ENCODE data around the gene KAT6B.
"Not testable (repeated sequence)": the region's sequence is repeated elsewhere in the genome, so short reads cannot be mapped to it uniquely, and the experiment has no call there.

KAT6B gene

GRCh38 chr10:74863551-74863950 lies 37.2 kb downstream of the KAT6B start:
- Mint-ChIP-seq H3K4me1 (peaks cover 33% of the 10 kb centered on the region), H3K27ac (no peak overlapping the region), H3K9me3 (no peaks in the 10 kb centered on the region), H3K27me3 (no peaks in the 10 kb centered on the region), H3K4me3 (no peak overlapping the region)
- no peak for ATAC-seq
- no peak for DNase-seq

GRCh38 chr10:74867351-74867750 lies 41.0 kb downstream of the KAT6B start:
- no peak for DNase-seq
- ATAC-seq = no peak
- no peak overlapping the region for H3K4me3 Mint-ChIP-seq
- no peaks in the 10 kb centered on the region for H3K27me3 Mint-ChIP-seq
- peaks cover 57% of the 10 kb centered on the region for H3K4me1 Mint-ChIP-seq
- H3K27ac Mint-ChIP-seq = peak overlapping the region; percentile 51 to 55
- no peaks in the 10 kb centered on the region for H3K9me3 Mint-ChIP-seq

- ATAC-seq (no peak), DNase-seq (no peak)
- Mint-ChIP-seq H3K27ac (no peak overlapping the region), H3K4me1 (peaks cover 57% of the 10 kb centered on the region), H3K27me3 (no peaks in the 10 kb centered on the region), H3K4me3 (no peak overlapping the region), H3K9me3 (no peaks in the 10 kb centered on the region)
These were observed 42.1 kb downstream of the KAT6B start for GRCh38 chr10:74868392-74868977.

GRCh38 chr10:74869635-74870034 lies 43.2 kb downstream of the KAT6B start:
- Mint-ChIP-seq H3K27ac (no peak overlapping the region), H3K4me3 (no peak overlapping the region), H3K27me3 (no peaks in the 10 kb centered on the region), H3K9me3 (no peaks in the 10 kb centered on the region), H3K4me1 (peaks cover 69% of the 10 kb centered on the region)
- ATAC-seq (no peak), DNase-seq (no peak)

- H3K4me1 Mint-ChIP-seq = peaks cover 74% of the 10 kb centered on the region
- H3K9me3 Mint-ChIP-seq = no peaks in the 10 kb centered on the region
- H3K27ac Mint-ChIP-seq = no peak overlapping the region
- no peak for ATAC-seq
- no peak for DNase-seq
- H3K27me3 Mint-ChIP-seq = no peaks in the 10 kb centered on the region
- peak overlapping the region in 1 of 2 donors; percentile 26 for H3K4me3 Mint-ChIP-seq
These were observed 43.8 kb downstream of the KAT6B start for GRCh38 chr10:74870191-74870590.

GRCh38 chr10:74871595-74872382 lies 45.4 kb downstream of the KAT6B start:
- no peaks in the 10 kb centered on the region for H3K27me3 Mint-ChIP-seq
- H3K4me1 Mint-ChIP-seq = peaks cover 80% of the 10 kb centered on the region
- DNase-seq (peak in 1 of 2 donors; percentile 26), ATAC-seq (peak; percentile 96)
- H3K4me3 Mint-ChIP-seq = peak overlapping the region; percentile 45 to 68
- H3K27ac Mint-ChIP-seq = peak overlapping the region; percentile 8 to 92
- H3K9me3 Mint-ChIP-seq = no peaks in the 10 kb centered on the region

GRCh38 chr10:74873803-74874454 lies 47.5 kb downstream of the KAT6B start:
- DNase-seq = no peak
- no peak for ATAC-seq
- H3K27ac Mint-ChIP-seq = peak overlapping the region in 1 of 2 donors; percentile 85
- H3K4me1 Mint-ChIP-seq = peaks cover 59% of the 10 kb centered on the region
- no peaks in the 10 kb centered on the region for H3K27me3 Mint-ChIP-seq
- no peak overlapping the region for H3K4me3 Mint-ChIP-seq
- H3K9me3 Mint-ChIP-seq = no peaks in the 10 kb centered on the region

GRCh38 chr10:74874649-74875048 lies 48.2 kb downstream of the KAT6B start:
- Mint-ChIP-seq H3K4me3 (no peak overlapping the region), H3K4me1 (peaks cover 59% of the 10 kb centered on the region), H3K27ac (no peak overlapping the region), H3K27me3 (no peaks in the 10 kb centered on the region), H3K9me3 (no peaks in the 10 kb centered on the region)
- DNase-seq (no peak), ATAC-seq (no peak)

GRCh38 chr10:74875068-74875467 lies 48.7 kb downstream of the KAT6B start:
- H3K27me3 Mint-ChIP-seq = no peaks in the 10 kb centered on the region
- H3K27ac Mint-ChIP-seq = no peak overlapping the region
- peaks cover 59% of the 10 kb centered on the region for H3K4me1 Mint-ChIP-seq
- H3K9me3 Mint-ChIP-seq = no peaks in the 10 kb centered on the region
- no peak overlapping the region for H3K4me3 Mint-ChIP-seq
- ATAC-seq (no peak), DNase-seq (no peak)

GRCh38 chr10:74875966-74876365 lies 49.6 kb downstream of the KAT6B start:
- Mint-ChIP-seq H3K4me3 (no peak overlapping the region), H3K27me3 (no peaks in the 10 kb centered on the region), H3K9me3 (no peaks in the 10 kb centered on the region), H3K27ac (no peak overlapping the region), H3K4me1 (peaks cover 61% of the 10 kb centered on the region)
- DNase-seq (no peak), ATAC-seq (no peak)

- not testable (repeated sequence) for H3K27me3 Mint-ChIP-seq, ATAC-seq, DNase-seq, H3K4me3 Mint-ChIP-seq, H3K9me3 Mint-ChIP-seq
- peaks cover 56% of the 10 kb centered on the region for H3K4me1 Mint-ChIP-seq
- peak overlapping the region in 1 of 2 donors; percentile 44 for H3K27ac Mint-ChIP-seq
These were observed 50.7 kb downstream of the KAT6B start for GRCh38 chr10:74877054-74877453.

- Mint-ChIP-seq H3K4me3 (no peak overlapping the region), H3K9me3 (no peaks in the 10 kb centered on the region), H3K4me1 (peaks cover 48% of the 10 kb centered on the region), H3K27ac (no peak overlapping the region), H3K27me3 (no peaks in the 10 kb centered on the region)
- no peak for DNase-seq
- no peak for ATAC-seq
These were observed 51.5 kb downstream of the KAT6B start for GRCh38 chr10:74877898-74878297.

GRCh38 chr10:74880041-74880440 lies 53.6 kb downstream of the KAT6B start:
- ATAC-seq = no peak
- Mint-ChIP-seq H3K4me1 (peaks cover 41% of the 10 kb centered on the region), H3K27ac (no peak overlapping the region), H3K9me3 (no peaks in the 10 kb centered on the region), H3K4me3 (no peak overlapping the region), H3K27me3 (no peaks in the 10 kb centered on the region)
- no peak for DNase-seq

- Mint-ChIP-seq H3K4me1 (peaks cover 38% of the 10 kb centered on the region), H3K9me3 (no peaks in the 10 kb centered on the region), H3K27me3 (no peaks in the 10 kb centered on the region), H3K27ac (no peak overlapping the region), H3K4me3 (no peak overlapping the region)
- DNase-seq (no peak), ATAC-seq (no peak)
These were observed 55.0 kb downstream of the KAT6B start for GRCh38 chr10:74881253-74881884.

- ATAC-seq (no peak), DNase-seq (no peak)
- H3K27me3 Mint-ChIP-seq = no peaks in the 10 kb centered on the region
- peaks cover 46% of the 10 kb centered on the region for H3K4me1 Mint-ChIP-seq
- no peak overlapping the region for H3K27ac Mint-ChIP-seq
- H3K4me3 Mint-ChIP-seq = no peak overlapping the region
- H3K9me3 Mint-ChIP-seq = no peaks in the 10 kb centered on the region
These were observed 56.0 kb downstream of the KAT6B start for GRCh38 chr10:74882427-74882826.

- no peak for DNase-seq
- no peaks in the 10 kb centered on the region for H3K27me3 Mint-ChIP-seq
- no peaks in the 10 kb centered on the region for H3K9me3 Mint-ChIP-seq
- no peak overlapping the region for H3K4me3 Mint-ChIP-seq
- peaks cover 48% of the 10 kb centered on the region for H3K4me1 Mint-ChIP-seq
- H3K27ac Mint-ChIP-seq = no peak overlapping the region
- no peak for ATAC-seq
These were observed 56.4 kb downstream of the KAT6B start for GRCh38 chr10:74882831-74883230.

All from stimulated activated naive CD8-positive, alpha-beta T cell treated with anti-CD3 and anti-CD28 coated beads, Interleukin-15, amount 100 ng/mL, for 72 hours (primary cell).